Glutamatergic neuron (in vitro differentiated cells): ENCODE measurements around the gene CLEC19A. TPM values are rescaled to one million over a fixed set of nuclear protein-coding genes. Genes with fewer than 3 reads are reported as not detected.

Experiments
- DNase-seq: peaks from one replicate; pipeline ENCODE4 v3.0.0; 2022
- H3K27ac Mint-ChIP-seq: one replicate; pipeline ENCODE4 v1.8.0; 2020; ENCODE audit warnings: mild to moderate bottlenecking, mixed read lengths, inconsistent platforms; ENCODE audit not compliant: unreplicated experiment
- H3K27me3 Mint-ChIP-seq: one replicate; pipeline ENCODE4 v1.8.0; 2020; ENCODE audit warnings: mild to moderate bottlenecking, moderate library complexity, mixed read lengths, inconsistent platforms; ENCODE audit not compliant: unreplicated experiment
- H3K36me3 Mint-ChIP-seq: one replicate; pipeline ENCODE4 v1.8.0; 2020; ENCODE audit warnings: mild to moderate bottlenecking, mixed read lengths, inconsistent platforms; ENCODE audit not compliant: unreplicated experiment
- H3K4me1 Mint-ChIP-seq: one replicate; pipeline ENCODE4 v1.8.0; 2020; ENCODE audit warnings: mild to moderate bottlenecking, low read depth, mixed read lengths, inconsistent platforms; ENCODE audit not compliant: unreplicated experiment
- H3K4me3 Mint-ChIP-seq: one replicate; pipeline ENCODE4 v1.8.0; 2020; ENCODE audit warnings: mild to moderate bottlenecking, mixed read lengths, inconsistent platforms; ENCODE audit not compliant: unreplicated experiment
- H3K9me3 Mint-ChIP-seq: one replicate; pipeline ENCODE4 v1.8.0; 2020; ENCODE audit warnings: mild to moderate bottlenecking, moderate library complexity, mixed read lengths, inconsistent platforms; ENCODE audit not compliant: unreplicated experiment
- CTCF ChIP-seq: fragments of 200-600 bp; sonication (generic); IDR thresholded peaks from one replicate; pipeline ENCODE4 v1.5.0; 2021; ENCODE audit not compliant: partially characterized antibody, unreplicated experiment
- total RNA-seq: library from RNA; stranded (reverse); fragmentation: NEBNext Ultra II Directional; extraction: Animal tissue kit (Norgen Biotek cat#: 25700); gene quantifications from one replicate; pipeline ENCODE4 v1.2.1, GENCODE V29; 2021; ENCODE audit not compliant: unreplicated experiment

The CLEC19A gene
- total RNA-seq, 1 donor from 2014 or later, result not detected

GRCh38 chr16:19328364-19328763 lies 42.8 kb downstream of the CLEC19A start:
- no peak for TF ChIP-seq CTCF
- H3K4me1 Mint-ChIP-seq, result no peaks in the 10 kb centered on the region
- H3K9me3 Mint-ChIP-seq, result no peaks in the 10 kb centered on the region
- H3K36me3 Mint-ChIP-seq, result no peaks in the 10 kb centered on the region
- DNase-seq, result no peak
- H3K4me3 Mint-ChIP-seq, result no peak overlapping the region
- H3K27ac Mint-ChIP-seq, result no peak overlapping the region
- no peaks in the 10 kb centered on the region for H3K27me3 Mint-ChIP-seq

DNA sequence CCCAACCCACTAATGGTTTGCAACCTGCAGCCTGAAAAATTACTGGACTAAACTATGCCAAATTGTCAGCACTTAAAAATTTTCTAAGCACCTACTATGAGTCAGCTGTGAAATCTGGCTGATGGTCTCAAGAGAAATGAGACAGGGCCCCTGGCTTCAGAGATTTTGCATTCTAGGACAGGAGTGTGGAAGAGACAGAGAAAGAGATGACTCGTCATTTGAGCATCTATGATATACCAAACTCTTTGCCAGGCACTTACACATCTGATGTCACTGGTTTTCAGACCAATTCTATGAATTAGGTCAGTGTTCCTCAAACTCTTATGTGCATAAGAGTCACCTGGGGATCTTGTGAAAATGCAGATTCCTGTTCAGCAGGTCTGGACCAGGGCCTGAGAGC lies 44.4 kb downstream of the CLEC19A start:
- DNase-seq, result no peak
- TF ChIP-seq CTCF, result no peak
- H3K27me3 Mint-ChIP-seq, result no peaks in the 10 kb centered on the region
- no peak overlapping the region for H3K27ac Mint-ChIP-seq
- no peaks in the 10 kb centered on the region for H3K4me1 Mint-ChIP-seq
- no peaks in the 10 kb centered on the region for H3K9me3 Mint-ChIP-seq
- H3K4me3 Mint-ChIP-seq, result no peak overlapping the region
- H3K36me3 Mint-ChIP-seq, result no peaks in the 10 kb centered on the region

DNA sequence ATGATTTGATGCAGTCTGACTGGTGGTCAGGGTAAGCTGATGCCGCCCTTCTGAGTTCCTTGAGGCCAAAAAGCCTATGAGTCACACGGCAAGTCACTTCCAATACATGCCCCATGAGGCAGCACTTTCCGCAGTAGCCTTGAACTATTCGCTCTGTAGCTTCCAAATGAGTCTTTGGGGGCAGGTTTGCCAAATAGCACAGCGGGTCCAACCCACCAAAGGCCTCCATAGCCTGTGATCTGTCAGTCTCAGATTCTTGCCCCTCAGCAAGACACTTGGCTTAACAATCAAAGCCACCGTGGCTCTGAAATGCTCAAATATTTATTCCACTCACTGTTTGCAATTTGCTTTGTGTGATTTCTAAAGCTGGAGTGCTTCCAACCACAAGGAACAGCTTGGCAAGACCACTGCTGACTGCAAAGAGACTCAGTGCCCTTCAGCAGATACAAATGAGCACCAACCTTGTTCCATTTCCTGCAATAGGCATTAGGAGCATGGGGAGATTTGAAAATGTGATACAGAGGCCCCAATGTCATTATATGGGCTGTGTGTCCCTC lies 45.4 kb downstream of the CLEC19A start:
- DNase-seq, result no peak
- Mint-ChIP-seq H3K36me3 (no peaks in the 10 kb centered on the region), H3K27ac (no peak overlapping the region), H3K4me3 (no peak overlapping the region), H3K27me3 (no peaks in the 10 kb centered on the region), H3K4me1 (no peaks in the 10 kb centered on the region), H3K9me3 (no peaks in the 10 kb centered on the region)
- TF ChIP-seq CTCF, result no peak

DNA sequence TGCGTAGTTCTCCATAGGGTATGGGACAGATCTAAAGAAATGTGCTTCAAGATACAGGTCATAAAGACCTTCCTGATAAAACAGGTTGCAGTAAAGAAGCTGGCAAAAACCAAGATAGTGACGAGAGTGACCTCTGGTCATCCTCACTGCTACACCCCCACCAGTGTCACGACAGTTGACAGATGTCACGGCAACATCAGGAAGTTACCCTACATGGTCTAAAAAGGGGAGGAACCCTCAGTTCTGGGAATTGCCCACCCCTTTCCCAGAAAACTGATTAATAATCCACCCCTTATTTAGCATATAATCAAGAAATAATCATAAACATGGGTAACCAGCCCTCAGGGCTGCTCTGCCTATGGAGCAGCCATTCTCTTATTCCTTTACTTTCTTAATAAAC lies 46.3 kb downstream of the CLEC19A start:
- DNase-seq, result no peak
- TF ChIP-seq CTCF, result no peak
- Mint-ChIP-seq H3K9me3 (no peaks in the 10 kb centered on the region), H3K36me3 (no peaks in the 10 kb centered on the region), H3K27me3 (no peaks in the 10 kb centered on the region), H3K4me3 (no peak overlapping the region), H3K4me1 (no peaks in the 10 kb centered on the region), H3K27ac (no peak overlapping the region)

DNA sequence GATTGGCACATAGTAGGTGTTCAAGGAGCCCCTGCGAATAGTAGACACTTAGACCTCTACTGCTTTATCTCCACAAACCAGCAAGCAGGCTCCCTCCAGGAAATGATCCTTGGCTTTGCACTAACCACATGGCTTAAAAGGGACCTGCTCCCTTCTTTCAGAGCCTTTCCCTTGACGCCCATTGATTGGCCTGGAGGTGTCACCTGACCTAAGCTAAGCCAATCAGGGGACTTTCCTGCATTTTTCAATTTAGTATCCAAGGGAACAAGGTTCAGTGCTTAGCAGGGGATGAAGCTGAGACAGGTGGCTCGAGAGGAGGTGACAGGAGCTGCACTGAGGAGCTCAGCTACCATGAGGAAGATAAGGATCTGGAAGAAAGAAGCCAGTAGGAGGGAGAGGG lies 52.8 kb downstream of the CLEC19A start:
- Mint-ChIP-seq H3K4me3 (no peak overlapping the region), H3K36me3 (peaks cover 6% of the 10 kb centered on the region), H3K9me3 (peaks cover 2% of the 10 kb centered on the region), H3K4me1 (no peaks in the 10 kb centered on the region), H3K27ac (no peak overlapping the region), H3K27me3 (no peaks in the 10 kb centered on the region)
- TF ChIP-seq CTCF, result no peak
- DNase-seq, result no peak
